ENCODE measurements around the gene MT3.
"Not testable (repeated sequence)": the region's sequence is repeated elsewhere in the genome, so short reads cannot be mapped to it uniquely, and the experiment has no call there.

MT3 gene

GRCh38 chr16:56616608-56617211, 27.4 kb downstream of the MT3 start:
- H3K4me3 ChIP-seq (ENCODE audit: low read length): peak overlapping the region; percentile 28
- no peaks in the 10 kb centered on the region for H3K36me3 ChIP-seq (ENCODE audit: control insufficient read depth, insufficient read depth, low read length)
- H3K9ac ChIP-seq (ENCODE audit: low read length): peak overlapping the region; percentile 67
- H3K9me3 ChIP-seq (ENCODE audit: control insufficient read depth, low read length): no peaks in the 10 kb centered on the region
- H3K27me3 ChIP-seq (ENCODE audit: control insufficient read depth, insufficient read depth, low read length): peaks cover 8% of the 10 kb centered on the region
- H3K4me1 ChIP-seq (ENCODE audit: control insufficient read depth, insufficient read depth, low read length): peaks cover 13% of the 10 kb centered on the region

GRCh38 chr16:56617212-56618085, 28.1 kb downstream of the MT3 start:
- Histone ChIP-seq H3K9ac (ENCODE audit: low read length) (peak overlapping the region; percentile 67), H3K4me1 (ENCODE audit: control insufficient read depth, insufficient read depth, low read length) (peaks cover 13% of the 10 kb centered on the region), H3K27me3 (ENCODE audit: control insufficient read depth, insufficient read depth, low read length) (peaks cover 8% of the 10 kb centered on the region), H3K4me3 (ENCODE audit: low read length) (peak overlapping the region; percentile 28), H3K9me3 (ENCODE audit: control insufficient read depth, low read length) (no peaks in the 10 kb centered on the region), H3K36me3 (ENCODE audit: control insufficient read depth, insufficient read depth, low read length) (no peaks in the 10 kb centered on the region)

- Histone ChIP-seq H3K9ac (ENCODE audit: low read length) (no peak overlapping the region), H3K4me3 (ENCODE audit: low read length) (no peak overlapping the region), H3K27me3 (ENCODE audit: control insufficient read depth, insufficient read depth, low read length) (peaks cover 8% of the 10 kb centered on the region), H3K9me3 (ENCODE audit: control insufficient read depth, low read length) (no peaks in the 10 kb centered on the region), H3K36me3 (ENCODE audit: control insufficient read depth, insufficient read depth, low read length) (no peaks in the 10 kb centered on the region), H3K4me1 (ENCODE audit: control insufficient read depth, insufficient read depth, low read length) (peaks cover 13% of the 10 kb centered on the region)
Observed at GRCh38 chr16:56618138-56618537, 28.8 kb downstream of the MT3 start.

DNA sequence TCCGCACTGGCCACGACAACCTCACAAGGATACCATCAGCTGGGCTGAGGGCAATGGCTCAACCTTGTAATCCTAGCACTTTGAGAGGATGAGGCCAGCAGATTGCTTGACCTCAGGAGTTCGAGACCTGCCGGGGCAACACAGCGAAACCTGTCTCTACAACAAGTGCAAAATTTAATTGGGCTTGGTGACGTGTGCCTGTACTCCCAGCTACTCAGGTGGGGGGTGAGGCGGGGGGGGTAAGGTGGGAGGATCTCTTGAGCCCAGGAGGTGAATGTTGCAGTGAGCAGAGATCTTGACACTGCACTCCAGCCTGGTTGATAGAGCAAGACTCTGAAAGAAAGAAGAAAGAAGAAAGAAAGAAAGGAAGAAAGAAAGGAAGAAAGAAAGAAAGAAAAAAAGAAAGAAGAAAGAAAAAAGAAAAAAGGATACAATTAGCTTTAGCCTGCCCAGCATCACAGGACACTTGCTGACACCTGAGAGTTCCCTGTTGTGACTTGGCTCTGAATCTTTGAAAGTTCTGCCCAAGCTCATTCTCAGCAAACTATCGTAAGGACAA, 31.1 kb downstream of the MT3 start:
- H3K4me1 ChIP-seq (ENCODE audit: control insufficient read depth, insufficient read depth, low read length): peaks cover 18% of the 10 kb centered on the region

GRCh38 chr16:56621665-56622445, 32.5 kb downstream of the MT3 start:
- H3K27me3 ChIP-seq (ENCODE audit: control insufficient read depth, insufficient read depth, low read length): not testable (repeated sequence)

More for the DNA sequence above, 31.1 kb downstream of the MT3 start:
- Histone ChIP-seq H3K27me3 (ENCODE audit: control insufficient read depth, insufficient read depth, low read length) (peaks cover 8% of the 10 kb centered on the region), H3K4me3 (ENCODE audit: low read length) (no peak overlapping the region), H3K36me3 (ENCODE audit: control insufficient read depth, insufficient read depth, low read length) (no peaks in the 10 kb centered on the region), H3K9ac (ENCODE audit: low read length) (no peak overlapping the region), H3K9me3 (ENCODE audit: control insufficient read depth, low read length) (no peaks in the 10 kb centered on the region)

DNA sequence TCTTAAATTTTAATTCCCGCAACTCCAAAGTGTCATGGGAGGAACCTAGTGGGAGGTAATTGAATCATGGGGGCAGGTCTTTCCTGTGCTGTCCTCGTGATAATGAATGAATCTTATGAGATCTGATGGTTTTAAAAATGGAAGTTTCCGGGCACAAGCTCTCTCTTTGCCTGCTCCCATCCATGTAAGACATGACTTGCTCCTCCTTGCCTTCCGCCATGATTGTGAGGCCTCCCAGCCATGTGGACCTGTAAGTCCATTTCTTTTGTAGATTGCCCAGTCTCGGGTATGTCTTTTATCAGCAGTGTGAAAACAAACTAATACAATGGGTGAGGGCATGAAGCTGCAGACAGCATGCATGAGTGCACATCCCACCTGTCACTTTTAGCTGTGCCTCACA, 33.9 kb downstream of the MT3 start:
- not testable (repeated sequence) for H3K4me3 ChIP-seq (ENCODE audit: low read length); H3K9me3 ChIP-seq (ENCODE audit: control insufficient read depth, low read length); H3K9ac ChIP-seq (ENCODE audit: low read length); H3K36me3 ChIP-seq (ENCODE audit: control insufficient read depth, insufficient read depth, low read length); H3K27me3 ChIP-seq (ENCODE audit: control insufficient read depth, insufficient read depth, low read length)
- H3K4me1 ChIP-seq (ENCODE audit: control insufficient read depth, insufficient read depth, low read length): peaks cover 10% of the 10 kb centered on the region

More at GRCh38 chr16:56621665-56622445, 32.5 kb downstream of the MT3 start:
- H3K36me3 ChIP-seq (ENCODE audit: control insufficient read depth, insufficient read depth, low read length); H3K9me3 ChIP-seq (ENCODE audit: control insufficient read depth, low read length); H3K4me3 ChIP-seq (ENCODE audit: low read length); H3K9ac ChIP-seq (ENCODE audit: low read length): not testable (repeated sequence)
- H3K4me1 ChIP-seq (ENCODE audit: control insufficient read depth, insufficient read depth, low read length): peaks cover 14% of the 10 kb centered on the region

DNA sequence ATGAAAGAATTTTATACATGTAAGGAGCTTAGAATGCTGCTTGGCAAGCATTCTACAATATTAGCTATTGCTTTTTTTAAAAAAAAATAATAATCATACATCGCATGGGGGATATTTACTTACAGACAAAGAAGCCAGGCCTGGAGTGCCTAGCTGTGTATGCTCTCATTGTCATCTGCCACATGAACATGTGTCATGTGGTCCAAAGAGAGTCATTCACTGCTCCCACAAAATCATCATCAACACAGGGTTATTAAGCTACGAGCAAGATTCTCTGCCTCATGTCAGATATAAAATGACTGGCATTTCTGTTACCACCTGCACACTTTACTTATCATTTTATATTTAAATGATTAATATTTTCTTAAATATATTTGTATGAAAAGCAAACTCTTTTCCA, 34.3 kb downstream of the MT3 start:
- Histone ChIP-seq H3K4me3 (ENCODE audit: low read length) (no peak overlapping the region), H3K36me3 (ENCODE audit: control insufficient read depth, insufficient read depth, low read length) (no peaks in the 10 kb centered on the region), H3K9me3 (ENCODE audit: control insufficient read depth, low read length) (no peaks in the 10 kb centered on the region), H3K4me1 (ENCODE audit: control insufficient read depth, insufficient read depth, low read length) (peaks cover 10% of the 10 kb centered on the region), H3K9ac (ENCODE audit: low read length) (no peak overlapping the region), H3K27me3 (ENCODE audit: control insufficient read depth, insufficient read depth, low read length) (peaks cover 3% of the 10 kb centered on the region)

DNA sequence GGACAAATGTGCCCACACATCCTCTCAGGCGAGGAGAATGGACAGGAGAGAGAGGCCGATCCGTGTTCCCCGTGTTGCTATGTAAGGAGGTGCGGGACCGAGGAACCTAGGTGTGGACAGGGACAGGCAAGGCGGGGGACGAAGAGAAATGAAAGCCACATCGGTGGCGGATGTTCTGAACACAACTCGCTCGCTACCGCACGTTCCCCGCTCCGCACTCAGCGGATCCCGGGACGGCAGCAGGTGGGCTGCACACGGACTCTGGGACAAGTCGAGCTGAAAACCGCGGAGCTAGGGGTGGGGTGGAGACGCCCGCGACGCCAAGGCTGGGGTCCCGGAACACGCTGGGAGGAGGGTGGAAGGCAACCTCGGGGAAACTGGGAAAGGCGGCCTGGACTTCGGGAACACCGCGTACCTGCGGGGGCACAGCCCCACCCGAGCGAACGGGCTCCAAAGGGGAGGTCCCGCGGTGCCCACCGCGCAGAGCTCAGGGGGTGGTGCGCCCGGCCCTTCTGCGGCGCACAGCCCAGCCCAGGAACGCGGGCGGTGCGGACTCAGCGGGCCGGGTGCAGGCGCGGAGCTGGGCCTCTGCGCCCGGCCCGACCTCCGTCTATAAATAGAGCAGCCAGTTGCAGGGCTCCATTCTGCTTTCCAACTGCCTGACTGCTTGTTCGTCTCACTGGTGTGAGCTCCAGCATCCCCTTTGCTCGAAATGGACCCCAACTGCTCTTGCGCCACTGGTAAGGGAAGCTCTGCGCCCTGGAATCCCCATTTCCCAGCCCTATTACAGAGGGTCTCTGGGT, 36.0 kb downstream of the MT3 start, which contains the start of gene MT1E:
Gene MT1E, plus strand, starts transcription at position 642 of the 803 bp plus-strand sequence. Its CDS starts 71 bp downstream, at position 713.
- Histone ChIP-seq H3K36me3 (ENCODE audit: control insufficient read depth, insufficient read depth, low read length) (no peaks in the 10 kb centered on the region), H3K4me3 (ENCODE audit: low read length) (peak within 1 kb of the TSS; percentile 86), H3K27me3 (ENCODE audit: control insufficient read depth, insufficient read depth, low read length) (no peaks in the 10 kb centered on the region), H3K4me1 (ENCODE audit: control insufficient read depth, insufficient read depth, low read length) (peaks cover 10% of the 10 kb centered on the region), H3K9ac (ENCODE audit: low read length) (peak within 1 kb of the TSS; percentile 89), H3K9me3 (ENCODE audit: control insufficient read depth, low read length) (no peaks in the 10 kb centered on the region)

DNA sequence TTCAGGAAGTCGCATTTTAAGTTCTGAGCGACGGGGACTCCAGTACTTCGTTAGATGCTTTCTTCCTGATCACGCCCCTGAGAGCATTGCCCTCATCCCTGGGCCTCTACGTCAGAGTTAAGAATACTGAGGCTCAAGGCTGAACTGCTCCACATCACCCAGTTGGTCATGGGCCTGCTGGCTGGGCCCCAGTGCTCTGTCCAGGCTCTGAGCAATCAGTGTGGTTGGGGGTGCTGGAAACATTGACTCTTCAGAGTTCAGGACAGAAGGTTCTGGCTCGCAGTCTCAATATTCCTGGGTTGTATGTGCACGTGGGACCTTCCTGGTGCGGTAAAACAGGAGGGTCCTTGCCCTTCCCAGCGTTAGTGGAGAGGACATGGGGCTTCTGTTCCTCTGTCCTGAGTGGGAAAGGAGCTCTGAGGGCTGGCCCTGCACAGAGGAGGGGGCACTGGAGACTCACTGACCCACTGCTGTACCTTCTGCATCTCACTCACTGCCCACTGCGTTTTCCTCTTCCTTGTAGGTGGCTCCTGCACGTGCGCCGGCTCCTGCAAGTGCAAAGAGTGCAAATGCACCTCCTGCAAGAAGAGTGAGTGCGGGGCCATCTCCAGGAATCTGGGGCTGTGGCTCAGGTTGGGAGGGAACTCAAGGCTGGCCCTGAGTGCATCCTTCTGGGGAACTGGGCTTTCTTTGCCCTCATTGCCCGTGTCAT, 36.8 kb downstream of the MT3 start:
- Histone ChIP-seq H3K9ac (ENCODE audit: low read length) (peak overlapping the region; percentile 89), H3K4me3 (ENCODE audit: low read length) (peak overlapping the region; percentile 86), H3K9me3 (ENCODE audit: control insufficient read depth, low read length) (no peaks in the 10 kb centered on the region), H3K4me1 (ENCODE audit: control insufficient read depth, insufficient read depth, low read length) (peaks cover 10% of the 10 kb centered on the region), H3K36me3 (ENCODE audit: control insufficient read depth, insufficient read depth, low read length) (no peaks in the 10 kb centered on the region), H3K27me3 (ENCODE audit: control insufficient read depth, insufficient read depth, low read length) (no peaks in the 10 kb centered on the region)

GRCh38 chr16:56626685-56627084, 37.4 kb downstream of the MT3 start:
- Histone ChIP-seq H3K9me3 (ENCODE audit: control insufficient read depth, low read length) (no peaks in the 10 kb centered on the region), H3K27me3 (ENCODE audit: control insufficient read depth, insufficient read depth, low read length) (peaks cover 2% of the 10 kb centered on the region), H3K36me3 (ENCODE audit: control insufficient read depth, insufficient read depth, low read length) (no peaks in the 10 kb centered on the region), H3K4me3 (ENCODE audit: low read length) (peak overlapping the region; percentile 86), H3K4me1 (ENCODE audit: control insufficient read depth, insufficient read depth, low read length) (peaks cover 11% of the 10 kb centered on the region), H3K9ac (ENCODE audit: low read length) (peak overlapping the region; percentile 89)
